ENCODE results near the gene HEMGN.
"Not testable (repeated sequence)": the region's sequence is repeated elsewhere in the genome, so short reads cannot be mapped to it uniquely, and the experiment has no call there.

Gene HEMGN

GRCh38 chr9:97945470-97945869 lies 7.5 kb upstream of the HEMGN start:
- WGBS, 2 donors (ENCODE audit: extremely low coverage in 2 of 2, insufficient read length in 2 of 2, insufficient replicate concordance in 1 of 2), result no CpG with 5 or more reads among the region's 2 CpGs
- H4K8ac ChIP-seq (ENCODE audit: low read depth, low read length); H3K9me3 ChIP-seq (replicated peaks in 1 of 2; ENCODE audit: control insufficient read depth in 2 of 2, insufficient read depth in 1 of 2, low read depth in 1 of 2, low read length in 2 of 2); H3K4me1 ChIP-seq (ENCODE audit: control insufficient read depth in 2 of 2, insufficient read depth in 1 of 2, low read depth in 1 of 2, low read length in 2 of 2); H2BK15ac ChIP-seq (ENCODE audit: low read length); H4K91ac ChIP-seq (ENCODE audit: low read depth, low read length, poor library complexity); H2AFZ ChIP-seq (ENCODE audit: low read length); H3K23ac ChIP-seq (ENCODE audit: low read depth, low read length, poor library complexity); H3K27ac ChIP-seq (replicated peaks; ENCODE audit: low read length); H3K4me3 ChIP-seq (ENCODE audit: low read length in 2 of 2); H3K14ac ChIP-seq (ENCODE audit: low read length); H2BK5ac ChIP-seq (ENCODE audit: low read length); H3K4ac ChIP-seq (ENCODE audit: low read length); H3K4me2 ChIP-seq (ENCODE audit: insufficient read depth, low read length, poor library complexity, severe bottlenecking); H2AK5ac ChIP-seq (ENCODE audit: low read depth, low read length); H3K36me3 ChIP-seq (replicated peaks in 1 of 2; ENCODE audit: control insufficient read depth in 2 of 2, insufficient read depth in 2 of 2, low read length in 2 of 2); DNase-seq (ENCODE audit: low spot score); H3K79me1 ChIP-seq (ENCODE audit: low read depth, low read length); H3K18ac ChIP-seq (ENCODE audit: low read length); H2BK120ac ChIP-seq (ENCODE audit: low read depth, low read length); H2BK12ac ChIP-seq (ENCODE audit: low read length); H3K9ac ChIP-seq (ENCODE audit: low read depth, low read length, poor library complexity): not testable (repeated sequence)
- peaks cover 0 to 38% (median 20%) of the 10 kb centered on the region in 3 experiments for H3K27me3 ChIP-seq (ENCODE audit: control insufficient read depth in 3 of 3, insufficient read depth in 3 of 3, low read depth in 1 of 3, low read length in 3 of 3)

GRCh38 chr9:97944612-97945011 lies 6.6 kb upstream of the HEMGN start:
- no peak overlapping the region for H3K4ac ChIP-seq (ENCODE audit: low read length)
- no peak overlapping the region for H3K14ac ChIP-seq (ENCODE audit: low read length)
- WGBS, 2 donors (ENCODE audit: extremely low coverage in 2 of 2, insufficient read length in 2 of 2, insufficient replicate concordance in 1 of 2), result no CpG with 5 or more reads among the region's 3 CpGs
- no peak overlapping the region for H2BK5ac ChIP-seq (ENCODE audit: low read length)
- no peak overlapping the region for H2AFZ ChIP-seq (ENCODE audit: low read length)
- no peak overlapping the region for H3K4me3 ChIP-seq (ENCODE audit: low read length in 2 of 2)
- H3K27ac ChIP-seq (replicated peaks; ENCODE audit: low read length), result no peak overlapping the region
- no peak overlapping the region for H3K9ac ChIP-seq (ENCODE audit: low read depth, low read length, poor library complexity)
- no peaks in the 10 kb centered on the region for H3K36me3 ChIP-seq (replicated peaks in 1 of 2; ENCODE audit: control insufficient read depth in 2 of 2, insufficient read depth in 2 of 2, low read length in 2 of 2)
- H3K27me3 ChIP-seq (ENCODE audit: control insufficient read depth in 3 of 3, insufficient read depth in 3 of 3, low read depth in 1 of 3, low read length in 3 of 3), result peaks cover 0 to 46% (median 24%) of the 10 kb centered on the region in 3 experiments
- H3K9me3 ChIP-seq (replicated peaks in 1 of 2; ENCODE audit: control insufficient read depth in 2 of 2, insufficient read depth in 1 of 2, low read depth in 1 of 2, low read length in 2 of 2), result no peaks in the 10 kb centered on the region
- no peak overlapping the region for H2BK120ac ChIP-seq (ENCODE audit: low read depth, low read length)
- H3K18ac ChIP-seq (ENCODE audit: low read length), result no peak overlapping the region
- DNase-seq (ENCODE audit: low spot score), result no peak
- H2BK12ac ChIP-seq (ENCODE audit: low read length), result no peak overlapping the region
- no peak overlapping the region for H4K8ac ChIP-seq (ENCODE audit: low read depth, low read length)
- no peak overlapping the region for H3K4me2 ChIP-seq (ENCODE audit: insufficient read depth, low read length, poor library complexity, severe bottlenecking)
- no peak overlapping the region for H2BK15ac ChIP-seq (ENCODE audit: low read length)
- no peaks in the 10 kb centered on the region for H3K4me1 ChIP-seq (ENCODE audit: control insufficient read depth in 2 of 2, insufficient read depth in 1 of 2, low read depth in 1 of 2, low read length in 2 of 2)
- H3K23ac ChIP-seq (ENCODE audit: low read depth, low read length, poor library complexity), result no peak overlapping the region
- no peak overlapping the region for H2AK5ac ChIP-seq (ENCODE audit: low read depth, low read length)
- H4K91ac ChIP-seq (ENCODE audit: low read depth, low read length, poor library complexity), result no peak overlapping the region
- H3K79me1 ChIP-seq (ENCODE audit: low read depth, low read length), result no peaks in the 10 kb centered on the region

GRCh38 chr9:97943308-97943855 lies 5.4 kb upstream of the HEMGN start:
- Histone ChIP-seq H3K27ac (replicated peaks; ENCODE audit: low read length) (no peak overlapping the region), H3K36me3 (replicated peaks in 1 of 2; ENCODE audit: control insufficient read depth in 2 of 2, insufficient read depth in 2 of 2, low read length in 2 of 2) (no peaks in the 10 kb centered on the region), H3K9me3 (replicated peaks in 1 of 2; ENCODE audit: control insufficient read depth in 2 of 2, insufficient read depth in 1 of 2, low read depth in 1 of 2, low read length in 2 of 2) (no peaks in the 10 kb centered on the region), H3K4me2 (ENCODE audit: insufficient read depth, low read length, poor library complexity, severe bottlenecking) (no peak overlapping the region), H2AK5ac (ENCODE audit: low read depth, low read length) (no peak overlapping the region), H3K27me3 (ENCODE audit: control insufficient read depth in 3 of 3, insufficient read depth in 3 of 3, low read depth in 1 of 3, low read length in 3 of 3) (peaks cover 0 to 58% (median 24%) of the 10 kb centered on the region in 3 experiments), H3K23ac (ENCODE audit: low read depth, low read length, poor library complexity) (no peak overlapping the region), H3K4me3 (ENCODE audit: low read length in 2 of 2) (no peak overlapping the region), H3K9ac (ENCODE audit: low read depth, low read length, poor library complexity) (no peak overlapping the region), H3K4ac (ENCODE audit: low read length) (no peak overlapping the region), H3K18ac (ENCODE audit: low read length) (no peak overlapping the region), H3K14ac (ENCODE audit: low read length) (no peak overlapping the region), H2BK5ac (ENCODE audit: low read length) (no peak overlapping the region), H2BK12ac (ENCODE audit: low read length) (no peak overlapping the region), H2BK120ac (ENCODE audit: low read depth, low read length) (no peak overlapping the region), H4K91ac (ENCODE audit: low read depth, low read length, poor library complexity) (no peak overlapping the region), H2BK15ac (ENCODE audit: low read length) (no peak overlapping the region), H4K8ac (ENCODE audit: low read depth, low read length) (no peak overlapping the region), H3K79me1 (ENCODE audit: low read depth, low read length) (no peaks in the 10 kb centered on the region), H2AFZ (ENCODE audit: low read length) (no peak overlapping the region), H3K4me1 (ENCODE audit: control insufficient read depth in 2 of 2, insufficient read depth in 1 of 2, low read depth in 1 of 2, low read length in 2 of 2) (no peaks in the 10 kb centered on the region)
- no peak for DNase-seq (ENCODE audit: low spot score)

DNA sequence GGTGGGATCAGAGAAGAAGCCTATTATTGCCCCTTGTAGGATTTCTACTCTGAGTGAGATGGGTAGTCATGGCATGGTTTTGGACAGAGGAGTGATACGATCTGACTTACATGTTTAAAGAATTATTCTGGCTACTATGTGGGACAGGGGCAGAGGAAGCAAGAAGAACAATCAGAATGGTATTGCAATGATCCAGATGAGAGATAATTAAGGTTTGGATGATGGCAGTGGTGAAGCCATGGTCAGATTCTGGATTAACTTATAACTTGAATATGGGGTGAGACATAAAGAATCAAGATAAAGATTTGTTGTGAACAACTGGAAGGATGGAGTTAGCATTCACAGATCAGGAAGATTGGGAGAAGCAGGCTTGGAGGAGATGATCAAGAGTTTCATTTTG lies 3.4 kb upstream of the HEMGN start:
- H4K8ac ChIP-seq (ENCODE audit: low read depth, low read length), result no peak overlapping the region
- H3K4me2 ChIP-seq (ENCODE audit: insufficient read depth, low read length, poor library complexity, severe bottlenecking), result no peak overlapping the region
- H2BK12ac ChIP-seq (ENCODE audit: low read length), result no peak overlapping the region
- no peak overlapping the region for H3K23ac ChIP-seq (ENCODE audit: low read depth, low read length, poor library complexity)
- H4K91ac ChIP-seq (ENCODE audit: low read depth, low read length, poor library complexity), result no peak overlapping the region
- no peak overlapping the region for H3K27ac ChIP-seq (replicated peaks; ENCODE audit: low read length)
- no peaks in the 10 kb centered on the region for H3K79me1 ChIP-seq (ENCODE audit: low read depth, low read length)
- peaks cover 0 to 68% (median 24%) of the 10 kb centered on the region in 3 experiments for H3K27me3 ChIP-seq (ENCODE audit: control insufficient read depth in 3 of 3, insufficient read depth in 3 of 3, low read depth in 1 of 3, low read length in 3 of 3)
- no peak for DNase-seq (ENCODE audit: low spot score)
- H3K9ac ChIP-seq (ENCODE audit: low read depth, low read length, poor library complexity), result no peak overlapping the region
- H3K9me3 ChIP-seq (replicated peaks in 1 of 2; ENCODE audit: control insufficient read depth in 2 of 2, insufficient read depth in 1 of 2, low read depth in 1 of 2, low read length in 2 of 2), result no peaks in the 10 kb centered on the region
- H2AK5ac ChIP-seq (ENCODE audit: low read depth, low read length), result no peak overlapping the region
- H2BK120ac ChIP-seq (ENCODE audit: low read depth, low read length), result no peak overlapping the region
- H3K4me1 ChIP-seq (ENCODE audit: control insufficient read depth in 2 of 2, insufficient read depth in 1 of 2, low read depth in 1 of 2, low read length in 2 of 2), result no peaks in the 10 kb centered on the region
- H3K36me3 ChIP-seq (replicated peaks in 1 of 2; ENCODE audit: control insufficient read depth in 2 of 2, insufficient read depth in 2 of 2, low read length in 2 of 2), result no peaks in the 10 kb centered on the region
- H3K4me3 ChIP-seq (ENCODE audit: low read length in 2 of 2), result no peak overlapping the region
- H3K4ac ChIP-seq (ENCODE audit: low read length), result no peak overlapping the region
- WGBS, 2 donors (ENCODE audit: extremely low coverage in 2 of 2, insufficient read length in 2 of 2, insufficient replicate concordance in 1 of 2), result no CpG with 5 or more reads among the region's 1 CpG
- no peak overlapping the region for H2AFZ ChIP-seq (ENCODE audit: low read length)
- no peak overlapping the region for H2BK15ac ChIP-seq (ENCODE audit: low read length)
- no peak overlapping the region for H3K14ac ChIP-seq (ENCODE audit: low read length)
- no peak overlapping the region for H2BK5ac ChIP-seq (ENCODE audit: low read length)
- H3K18ac ChIP-seq (ENCODE audit: low read length), result no peak overlapping the region
